Thoracic aorta (tissue), 2 donors: ENCODE data around the gene TTLL11. TPM values are rescaled to one million over a fixed set of nuclear protein-coding genes. Genes with fewer than 3 reads are reported as not detected.

ENCODE experiments used
- ATAC-seq: fragments of 150-250 bp; one replicate; pipeline ENCODE4 v1.8.0; 2017; ENCODE audit warnings: low read depth; ENCODE audit not compliant: insufficient number of reproducible peaks, low FRiP score
- DNase-seq: peaks from one replicate; pipeline ENCODE4 v3.0.0-alpha.2; 2020; ENCODE audit warnings: low spot score
- H3K27ac ChIP-seq, 2 donors: fragments of 200-600 bp; sonication (generic); 1 replicate in 1 of 2; 2 replicates in 1 of 2; pipeline ENCODE4 v1.5.1; 2016; ENCODE audit warnings: mild to moderate bottlenecking in 2 of 2, moderate library complexity in 2 of 2
- H3K27me3 ChIP-seq: fragments of 200-600 bp; sonication (generic); replicated peaks from 2 replicates; pipeline ENCODE4 v1.6.0; 2016; ENCODE audit warnings: mild to moderate bottlenecking; ENCODE audit not compliant: insufficient read depth
- H3K36me3 ChIP-seq: fragments of 200-600 bp; sonication (generic); one replicate; pipeline ENCODE4 v1.5.1; 2016
- H3K4me1 ChIP-seq, 2 donors: fragments of 200-600 bp; sonication (generic); 1 replicate in 1 of 2; 2 replicates in 1 of 2; pipeline versions ENCODE4 v1.5.1 to v1.6.0; 2016; ENCODE audit warnings: low read depth in 2 of 2, mild to moderate bottlenecking in 1 of 2; ENCODE audit not compliant: control insufficient read depth in 1 of 2
- H3K4me3 ChIP-seq: fragments of 200-600 bp; sonication (generic); 2 replicates; pipeline ENCODE4 v1.5.1; 2016; ENCODE audit warnings: mild to moderate bottlenecking
- H3K9me3 ChIP-seq: fragments of 200-600 bp; sonication (generic); 2 replicates; pipeline ENCODE4 v1.5.1; 2016
- CTCF ChIP-seq: fragments of 200-600 bp; sonication (generic); IDR thresholded peaks from one replicate; pipeline ENCODE4 v1.5.1; 2019; ENCODE audit warnings: antibody characterized with exemption
- total RNA-seq, 2 donors: library from RNA; depleted of rRNA; stranded (reverse); fragments of >200 nt; gene quantifications; one replicate each; pipeline versions ENCODE4 v1.1.0 to v1.2.3, GENCODE V29; 2016

The TTLL11 gene
- total RNA-seq, 2 donors from 2014 or later: 25.7 to 31.2 TPM

DNA sequence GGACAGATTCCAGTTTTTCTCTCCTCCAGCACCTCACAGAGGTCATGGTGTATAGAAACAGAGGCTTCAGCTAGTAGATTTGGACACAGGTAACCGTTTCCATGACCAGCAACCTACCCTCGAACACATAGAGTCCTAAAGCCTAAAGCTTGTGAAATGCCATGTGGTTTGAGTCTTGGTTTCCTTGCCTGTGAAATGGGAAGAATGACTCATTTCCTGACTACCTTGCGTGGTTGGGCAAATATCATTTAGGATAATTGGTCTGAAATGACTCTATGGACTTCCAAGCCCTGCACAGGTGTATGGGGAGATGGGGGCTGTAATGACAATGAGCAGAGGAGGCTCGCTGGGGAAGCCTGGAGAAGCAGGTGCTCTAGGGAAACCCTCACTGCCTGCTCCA lies 134.6 kb downstream of the TTLL11 start:
- H3K27me3 ChIP-seq: no peaks in the 10 kb centered on the region
- no peak for ATAC-seq
- H3K27ac ChIP-seq: no peak overlapping the region
- no peaks in the 10 kb centered on the region for H3K36me3 ChIP-seq
- DNase-seq: no peak
- peaks cover 0 to 12% of the 10 kb centered on the region in 2 donors for H3K4me1 ChIP-seq
- H3K9me3 ChIP-seq: no peaks in the 10 kb centered on the region
- H3K4me3 ChIP-seq: no peak overlapping the region
- TF ChIP-seq CTCF: no peak

DNA sequence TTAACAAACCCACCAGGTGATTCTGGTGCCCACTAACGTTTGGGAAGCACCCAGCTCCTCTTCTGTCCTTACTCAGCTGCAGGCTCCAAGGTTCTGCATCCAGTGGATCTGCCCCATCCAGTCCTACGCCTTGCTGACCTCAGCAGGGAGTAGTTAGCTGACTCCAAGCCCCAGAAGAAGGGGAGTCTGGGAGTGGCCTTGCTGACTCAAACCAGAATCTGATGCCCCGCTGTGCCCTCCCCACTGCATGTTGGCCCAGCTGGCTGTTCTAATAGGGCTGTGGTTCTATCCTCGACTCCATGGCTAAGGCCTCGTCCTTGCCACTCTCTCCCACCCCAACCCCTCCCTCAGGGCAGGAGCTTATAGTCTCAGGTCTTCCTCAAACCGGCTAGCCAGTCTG lies 136.3 kb downstream of the TTLL11 start:
- Histone ChIP-seq H3K4me1 (peaks cover 0 to 12% of the 10 kb centered on the region in 2 donors), H3K27ac (no peak overlapping the region), H3K9me3 (no peaks in the 10 kb centered on the region), H3K36me3 (no peaks in the 10 kb centered on the region), H3K27me3 (no peaks in the 10 kb centered on the region), H3K4me3 (no peak overlapping the region)
- TF ChIP-seq CTCF: no peak
- ATAC-seq (no peak), DNase-seq (no peak)

GRCh38 chr9:121955649-121956048 lies 137.5 kb downstream of the TTLL11 start:
- Histone ChIP-seq H3K27ac (no peak overlapping the region), H3K4me3 (no peak overlapping the region), H3K27me3 (no peaks in the 10 kb centered on the region), H3K4me1 (peaks cover 0 to 2% of the 10 kb centered on the region in 2 donors), H3K9me3 (no peaks in the 10 kb centered on the region), H3K36me3 (no peaks in the 10 kb centered on the region)
- TF ChIP-seq CTCF: no peak
- ATAC-seq (no peak), DNase-seq (no peak)

DNA sequence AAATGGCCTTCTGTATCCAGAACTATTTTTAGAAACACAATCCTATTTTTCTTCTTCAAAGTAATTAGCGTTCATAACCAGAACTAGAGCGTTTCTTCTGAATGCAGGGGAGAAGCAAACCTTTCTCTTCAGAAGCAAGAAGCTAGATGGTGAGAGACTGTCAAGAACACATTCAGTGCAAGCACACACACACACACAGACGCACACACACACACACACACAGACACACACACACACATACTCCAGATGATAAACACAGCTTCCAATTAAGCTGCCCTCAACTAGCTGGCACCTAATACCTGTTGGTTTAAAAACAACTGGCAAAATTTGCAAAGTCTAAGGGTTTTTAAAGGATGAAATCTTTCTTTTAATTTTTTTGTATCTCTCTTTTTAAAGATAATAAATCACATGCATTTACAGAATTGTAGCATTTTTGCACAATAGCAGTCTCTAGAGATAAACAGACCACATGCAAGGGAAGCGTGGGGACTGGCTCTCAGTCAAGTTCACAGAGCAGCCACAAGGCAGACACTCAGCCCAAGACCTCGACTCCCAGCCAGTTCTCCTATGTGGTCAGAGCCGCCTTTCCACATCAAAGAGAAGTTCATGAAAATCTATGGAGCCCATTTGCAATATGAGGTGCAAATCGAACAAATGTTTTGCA lies 138.5 kb downstream of the TTLL11 start:
- no peak for TF ChIP-seq CTCF
- no peak for DNase-seq
- Histone ChIP-seq H3K9me3 (no peaks in the 10 kb centered on the region), H3K4me3 (no peak overlapping the region), H3K36me3 (no peaks in the 10 kb centered on the region), H3K27ac (no peak overlapping the region), H3K27me3 (no peaks in the 10 kb centered on the region), H3K4me1 (no peaks in the 10 kb centered on the region)
- no peak for ATAC-seq

DNA sequence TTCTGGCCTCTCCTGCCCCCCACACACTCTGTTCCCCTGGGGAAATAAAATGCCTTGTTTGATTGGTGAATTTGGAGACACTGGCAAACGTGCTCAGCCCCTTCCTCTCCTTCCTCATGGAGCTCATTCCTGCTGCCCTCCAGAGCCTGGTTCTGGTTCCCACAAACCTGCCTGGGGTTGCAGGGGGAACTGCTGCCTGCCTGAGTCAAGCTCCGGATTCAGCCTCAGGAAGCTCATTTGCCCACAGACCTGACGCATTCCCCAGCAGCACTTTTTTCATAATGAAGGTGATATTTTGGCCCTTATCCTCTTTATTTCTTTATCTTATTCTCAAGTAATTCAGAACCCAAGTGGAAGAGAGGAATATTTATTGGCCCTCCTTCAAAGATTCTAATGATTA lies 140.5 kb downstream of the TTLL11 start:
- H3K9me3 ChIP-seq: no peaks in the 10 kb centered on the region
- DNase-seq (no peak), ATAC-seq (no peak)
- H3K4me3 ChIP-seq: no peak overlapping the region
- H3K27me3 ChIP-seq: no peaks in the 10 kb centered on the region
- no peak for TF ChIP-seq CTCF
- H3K27ac ChIP-seq: no peak overlapping the region
- H3K36me3 ChIP-seq: no peaks in the 10 kb centered on the region
- no peaks in the 10 kb centered on the region for H3K4me1 ChIP-seq
